ENCODE results near the gene F10.

GRCh38 chr13:113121928-113122471, 599 bp upstream of the F10 start:
- TF ChIP-seq CTCF (conservative IDR thresholded peaks at IDR 0.05; ENCODE audit: low read length), result no peak
- TF ChIP-seq EZH2phosphoT487 (IDR thresholded peaks at IDR 0.05; ENCODE audit: borderline replicate concordance), result no peak
